PC-3 (cell line): ENCODE measurements around the gene SPATA6L.

ENCODE experiments used
- CTCF ChIP-seq: fragments of 300-600 bp; sonication (generic); conservative IDR thresholded peaks from 2 replicates; pipeline ENCODE4 v1.5.1; 2017; ENCODE audit warnings: antibody characterized with exemption, low read depth, mild to moderate bottlenecking, low read length
- EZH2 ChIP-seq: fragments of 300-600 bp; sonication (generic); IDR thresholded peaks from one replicate; pipeline ENCODE4 v1.6.1; 2017; ENCODE audit warnings: antibody characterized with exemption, mild to moderate bottlenecking, low read length; ENCODE audit not compliant: unreplicated experiment

DNA sequence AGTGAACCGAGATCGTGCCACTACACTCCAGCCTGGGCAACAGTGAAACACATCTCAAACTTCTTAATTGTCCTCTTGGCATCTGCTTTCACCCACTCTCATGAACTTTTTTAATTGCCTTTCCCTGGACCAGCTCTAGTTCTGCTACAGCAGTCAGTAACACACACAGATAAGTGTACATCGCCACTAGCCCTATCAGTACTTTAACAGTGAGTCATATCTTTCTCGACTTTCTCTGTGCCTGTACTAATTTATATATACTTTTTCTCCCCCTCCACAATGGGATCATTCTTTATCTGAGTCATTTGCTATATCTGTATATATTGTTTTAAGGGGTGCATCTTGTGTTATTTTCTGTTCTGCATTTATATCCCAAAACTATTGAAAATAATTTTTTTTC lies 19.8 kb upstream of the SPATA6L start:
- TF ChIP-seq EZH2 (no peak), CTCF (no peak)
